ENCODE data around the gene LRRC26.

- TF ChIP-seq EZH2phosphoT487 (IDR thresholded peaks at IDR 0.05; ENCODE audit: insufficient read depth, low read depth) = no peak
- peak; percentile 77 for TF ChIP-seq EZH2 (IDR thresholded peaks at IDR 0.05; ENCODE audit: insufficient read depth, poor library complexity, severe bottlenecking)
Observed at GRCh38 chr9:137168573-137168903, 1.3 kb downstream of the LRRC26 start.

Measured in GM23248 (cell line).